ENCODE data around the gene SIM2. TPM values are rescaled to one million over a fixed set of nuclear protein-coding genes. Genes with fewer than 3 reads are reported as not detected.

Gene SIM2
- total RNA-seq, 1 experiment from 2014 or later = 23.9 TPM

DNA sequence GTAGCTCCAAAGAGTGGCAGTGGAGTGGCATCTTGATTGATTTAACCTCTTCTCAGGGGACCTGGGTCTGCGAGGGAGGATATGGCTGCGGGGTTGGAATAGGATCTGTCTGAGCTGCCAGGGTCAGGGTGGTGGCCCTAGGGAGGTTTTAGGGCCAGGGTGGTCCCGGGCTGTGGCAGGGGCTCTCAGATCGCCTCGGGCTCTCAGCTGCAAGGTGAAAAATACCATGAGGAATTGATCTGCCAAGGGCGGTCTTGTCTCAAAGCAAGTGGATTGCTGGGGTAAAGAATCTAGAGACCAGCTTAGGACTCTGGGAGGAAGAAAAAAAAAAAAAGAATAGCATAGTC is 3.7 kb downstream of the SIM2 start:
- ChIA-PET RAD21 (ENCODE audit: low non-redundant PET in 1 of 2, low total read pairs in 2 of 2, uncharacterized antibody in 2 of 2, unreplicated experiment in 2 of 2) (no interaction called here), POLR2A (no interaction called here), CTCF (interaction anchor here (1.2 kb wide), 1 partner anchor 71 kb away, joined by 4 read pairs; no protein-coding TSS in a partner anchor)
- Histone ChIP-seq H3K4me3 (replicated peaks in 1 of 2; ENCODE audit: low read depth in 1 of 2, low read length in 2 of 2) (no peak overlapping the region), H3K4me1 (ENCODE audit: control insufficient read depth in 1 of 2, insufficient read depth in 2 of 2, low read length in 2 of 2) (peaks cover 10 to 24% of the 10 kb centered on the region in 2 experiments), H3K27ac (ENCODE audit: low read depth, low read length) (peak overlapping the region; percentile 93; the same call in 1 of the 2 replicates), H3K9me2 (ENCODE audit: insufficient read depth) (no peaks in the 10 kb centered on the region), H3K9ac (ENCODE audit: low read length) (peak overlapping the region; percentile 73), H3K27me3 (ENCODE audit: insufficient read depth, low read length) (no peaks in the 10 kb centered on the region), H3K4me2 (ENCODE audit: low read length) (peak overlapping the region; percentile 97), H3K79me2 (ENCODE audit: insufficient read depth, low read length) (peaks cover 82% of the 10 kb centered on the region), H3K36me3 (ENCODE audit: control insufficient read depth in 1 of 2, insufficient read depth in 2 of 2, low read length in 2 of 2) (no peaks in the 10 kb centered on the region), H2AFZ (ENCODE audit: low read depth, low read length, poor library complexity, severe bottlenecking) (no peak overlapping the region), H4K20me1 (ENCODE audit: insufficient read depth) (no peaks in the 10 kb centered on the region), H3K9me3 (ENCODE audit: control insufficient read depth in 1 of 2, insufficient read depth in 1 of 2, low read depth in 1 of 2, low read length in 2 of 2) (no peaks in the 10 kb centered on the region)
- no TSS peak for BruUV-seq (replicated peaks)
- TF ChIP-seq SIN3A (IDR thresholded peaks at IDR 0.05; ENCODE audit: low read depth) (no peak), ZFX (IDR thresholded peaks at IDR 0.05) (no peak), EZH2phosphoT487 (IDR thresholded peaks at IDR 0.05; ENCODE audit: borderline replicate concordance) (no peak), ELF1 (IDR thresholded peaks at IDR 0.05; ENCODE audit: borderline replicate concordance, low read depth) (no peak), CBX3 (IDR thresholded peaks at IDR 0.05; ENCODE audit: low read depth) (no peak), TCF7L2 (IDR thresholded peaks at IDR 0.05; ENCODE audit: borderline replicate concordance, extremely low read depth, insufficient read depth, insufficient read length) (no peak), FOSL1 (IDR thresholded peaks at IDR 0.05; ENCODE audit: low read depth) (no peak), YY1 (IDR thresholded peaks at IDR 0.05; ENCODE audit: extremely low read depth, insufficient replicate concordance, low read depth, low read length) (no peak), SP1 (IDR thresholded peaks at IDR 0.05; ENCODE audit: low read depth) (no peak), EZH2 (IDR thresholded peaks at IDR 0.05) (no peak)
- TF ChIP-seq, protein P1, sequence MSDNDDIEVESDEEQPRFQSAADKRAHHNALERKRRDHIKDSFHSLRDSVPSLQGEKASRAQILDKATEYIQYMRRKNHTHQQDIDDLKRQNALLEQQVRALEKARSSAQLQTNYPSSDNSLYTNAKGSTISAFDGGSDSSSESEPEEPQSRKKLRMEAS (IDR thresholded peaks at IDR 0.05) = no peak
- TF ChIP-seq, protein P2, sequence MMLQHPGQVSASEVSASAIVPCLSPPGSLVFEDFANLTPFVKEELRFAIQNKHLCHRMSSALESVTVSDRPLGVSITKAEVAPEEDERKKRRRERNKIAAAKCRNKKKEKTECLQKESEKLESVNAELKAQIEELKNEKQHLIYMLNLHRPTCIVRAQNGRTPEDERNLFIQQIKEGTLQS (IDR thresholded peaks at IDR 0.05) = no peak
- TF ChIP-seq, protein P3, sequence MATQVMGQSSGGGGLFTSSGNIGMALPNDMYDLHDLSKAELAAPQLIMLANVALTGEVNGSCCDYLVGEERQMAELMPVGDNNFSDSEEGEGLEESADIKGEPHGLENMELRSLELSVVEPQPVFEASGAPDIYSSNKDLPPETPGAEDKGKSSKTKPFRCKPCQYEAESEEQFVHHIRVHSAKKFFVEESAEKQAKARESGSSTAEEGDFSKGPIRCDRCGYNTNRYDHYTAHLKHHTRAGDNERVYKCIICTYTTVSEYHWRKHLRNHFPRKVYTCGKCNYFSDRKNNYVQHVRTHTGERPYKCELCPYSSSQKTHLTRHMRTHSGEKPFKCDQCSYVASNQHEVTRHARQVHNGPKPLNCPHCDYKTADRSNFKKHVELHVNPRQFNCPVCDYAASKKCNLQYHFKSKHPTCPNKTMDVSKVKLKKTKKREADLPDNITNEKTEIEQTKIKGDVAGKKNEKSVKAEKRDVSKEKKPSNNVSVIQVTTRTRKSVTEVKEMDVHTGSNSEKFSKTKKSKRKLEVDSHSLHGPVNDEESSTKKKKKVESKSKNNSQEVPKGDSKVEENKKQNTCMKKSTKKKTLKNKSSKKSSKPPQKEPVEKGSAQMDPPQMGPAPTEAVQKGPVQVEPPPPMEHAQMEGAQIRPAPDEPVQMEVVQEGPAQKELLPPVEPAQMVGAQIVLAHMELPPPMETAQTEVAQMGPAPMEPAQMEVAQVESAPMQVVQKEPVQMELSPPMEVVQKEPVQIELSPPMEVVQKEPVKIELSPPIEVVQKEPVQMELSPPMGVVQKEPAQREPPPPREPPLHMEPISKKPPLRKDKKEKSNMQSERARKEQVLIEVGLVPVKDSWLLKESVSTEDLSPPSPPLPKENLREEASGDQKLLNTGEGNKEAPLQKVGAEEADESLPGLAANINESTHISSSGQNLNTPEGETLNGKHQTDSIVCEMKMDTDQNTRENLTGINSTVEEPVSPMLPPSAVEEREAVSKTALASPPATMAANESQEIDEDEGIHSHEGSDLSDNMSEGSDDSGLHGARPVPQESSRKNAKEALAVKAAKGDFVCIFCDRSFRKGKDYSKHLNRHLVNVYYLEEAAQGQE (IDR thresholded peaks at IDR 0.05; ENCODE audit: low read depth) = no peak
- TF ChIP-seq, protein P4, sequence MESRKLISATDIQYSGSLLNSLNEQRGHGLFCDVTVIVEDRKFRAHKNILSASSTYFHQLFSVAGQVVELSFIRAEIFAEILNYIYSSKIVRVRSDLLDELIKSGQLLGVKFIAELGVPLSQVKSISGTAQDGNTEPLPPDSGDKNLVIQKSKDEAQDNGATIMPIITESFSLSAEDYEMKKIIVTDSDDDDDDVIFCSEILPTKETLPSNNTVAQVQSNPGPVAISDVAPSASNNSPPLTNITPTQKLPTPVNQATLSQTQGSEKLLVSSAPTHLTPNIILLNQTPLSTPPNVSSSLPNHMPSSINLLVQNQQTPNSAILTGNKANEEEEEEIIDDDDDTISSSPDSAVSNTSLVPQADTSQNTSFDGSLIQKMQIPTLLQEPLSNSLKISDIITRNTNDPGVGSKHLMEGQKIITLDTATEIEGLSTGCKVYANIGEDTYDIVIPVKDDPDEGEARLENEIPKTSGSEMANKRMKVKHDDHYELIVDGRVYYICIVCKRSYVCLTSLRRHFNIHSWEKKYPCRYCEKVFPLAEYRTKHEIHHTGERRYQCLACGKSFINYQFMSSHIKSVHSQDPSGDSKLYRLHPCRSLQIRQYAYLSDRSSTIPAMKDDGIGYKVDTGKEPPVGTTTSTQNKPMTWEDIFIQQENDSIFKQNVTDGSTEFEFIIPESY (IDR thresholded peaks at IDR 0.05; ENCODE audit: extremely low read depth, insufficient replicate concordance, low read length) = no peak
- ATAC-seq = no peak
- intact Hi-C loops (cut with micrococcal nuclease) = no loop called here
- DNase-seq (ENCODE audit: low read depth, low spot score) = no peak
